ENCODE data around the gene AUTS2. TPM values are rescaled to one million over a fixed set of nuclear protein-coding genes. Genes with fewer than 3 reads are reported as not detected.

The AUTS2 gene
- total RNA-seq, 4 donors from 2014 or later, result 29.8 to 114 (median 59.4) TPM

- H3K27ac ChIP-seq, result no peak overlapping the region
- in situ Hi-C loops (cut with MboI; ENCODE audit: low pct_ligation_motif_present in 1 of 4, low pct_unique_long_range_greater_than_20kb in 1 of 4, low sequenced_read_pairs in 3 of 4), result no loop called here
- no peak overlapping the region for H3K4me3 ChIP-seq
- no peak for TF ChIP-seq POLR2AphosphoS5 (IDR thresholded peaks at IDR 0.05)
- TF ChIP-seq POLR2A (IDR thresholded peaks at IDR 0.05), result no peak
- TF ChIP-seq, protein P1, sequence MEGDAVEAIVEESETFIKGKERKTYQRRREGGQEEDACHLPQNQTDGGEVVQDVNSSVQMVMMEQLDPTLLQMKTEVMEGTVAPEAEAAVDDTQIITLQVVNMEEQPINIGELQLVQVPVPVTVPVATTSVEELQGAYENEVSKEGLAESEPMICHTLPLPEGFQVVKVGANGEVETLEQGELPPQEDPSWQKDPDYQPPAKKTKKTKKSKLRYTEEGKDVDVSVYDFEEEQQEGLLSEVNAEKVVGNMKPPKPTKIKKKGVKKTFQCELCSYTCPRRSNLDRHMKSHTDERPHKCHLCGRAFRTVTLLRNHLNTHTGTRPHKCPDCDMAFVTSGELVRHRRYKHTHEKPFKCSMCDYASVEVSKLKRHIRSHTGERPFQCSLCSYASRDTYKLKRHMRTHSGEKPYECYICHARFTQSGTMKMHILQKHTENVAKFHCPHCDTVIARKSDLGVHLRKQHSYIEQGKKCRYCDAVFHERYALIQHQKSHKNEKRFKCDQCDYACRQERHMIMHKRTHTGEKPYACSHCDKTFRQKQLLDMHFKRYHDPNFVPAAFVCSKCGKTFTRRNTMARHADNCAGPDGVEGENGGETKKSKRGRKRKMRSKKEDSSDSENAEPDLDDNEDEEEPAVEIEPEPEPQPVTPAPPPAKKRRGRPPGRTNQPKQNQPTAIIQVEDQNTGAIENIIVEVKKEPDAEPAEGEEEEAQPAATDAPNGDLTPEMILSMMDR (IDR thresholded peaks at IDR 0.05), result no peak
- no peaks in the 10 kb centered on the region for H3K9me3 ChIP-seq
- H3K4me1 ChIP-seq, result peaks cover 0 to 4% (median 0%) of the 10 kb centered on the region in 4 donors
- DNase-seq, result no peak
- H3K36me3 ChIP-seq, result no peaks in the 10 kb centered on the region
- H3K27me3 ChIP-seq, result no peaks in the 10 kb centered on the region
- intact Hi-C loops (cut with DNase I; ENCODE audit: low total_unique reads), result no loop called here
Measured at GRCh38 chr7:70052691-70053090, 454.4 kb downstream of the AUTS2 start.

- H3K27me3 ChIP-seq, result no peaks in the 10 kb centered on the region
- WGBS, 2 donors (ENCODE audit: low coverage in 1 of 2), result 82 to 100% methylated on average over 1 to 2 of the region's 2 CpGs
- no peak overlapping the region for H3K27ac ChIP-seq
- in situ Hi-C loops (cut with MboI; ENCODE audit: low pct_ligation_motif_present in 1 of 4, low pct_unique_long_range_greater_than_20kb in 1 of 4, low sequenced_read_pairs in 3 of 4) (no loop called here), intact Hi-C loops (cut with DNase I; ENCODE audit: low total_unique reads) (no loop called here)
- DNase-seq, result no peak
- no peak for TF ChIP-seq POLR2AphosphoS5 (IDR thresholded peaks at IDR 0.05)
- TF ChIP-seq POLR2A (IDR thresholded peaks at IDR 0.05), result no peak
- no peak for TF ChIP-seq EP300 (IDR thresholded peaks at IDR 0.05; ENCODE audit: low read depth)
- TF ChIP-seq, protein P1 (IDR thresholded peaks at IDR 0.05), result no peak
- peaks cover 0 to 4% (median 0%) of the 10 kb centered on the region in 4 donors for H3K4me1 ChIP-seq
- H3K9me3 ChIP-seq, result no peaks in the 10 kb centered on the region
- H3K36me3 ChIP-seq, result no peaks in the 10 kb centered on the region
- no peak overlapping the region for H3K4me3 ChIP-seq
Measured at GRCh38 chr7:70053421-70053820, 455.1 kb downstream of the AUTS2 start.

DNA sequence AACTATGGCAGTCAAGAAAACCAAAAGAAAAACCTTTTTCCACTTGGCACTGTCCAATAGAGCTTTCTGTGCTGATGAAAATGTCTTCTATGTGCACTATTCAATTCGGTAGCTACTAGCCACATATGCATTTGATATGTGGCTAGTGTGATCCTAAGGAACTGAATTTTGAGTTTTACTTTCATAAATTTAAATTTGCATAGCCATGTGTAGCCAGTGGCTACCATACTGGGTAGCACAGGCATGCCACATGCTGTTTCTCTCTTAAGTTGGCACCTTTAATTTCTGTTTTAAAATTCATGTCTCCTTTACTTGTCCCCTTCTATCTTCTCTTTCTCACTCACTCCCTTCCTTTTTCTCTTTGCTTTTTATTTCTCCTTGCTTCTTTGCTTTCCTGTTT is 455.7 kb downstream of the AUTS2 start:
- Histone ChIP-seq H3K27ac (no peak overlapping the region), H3K36me3 (no peaks in the 10 kb centered on the region), H3K27me3 (no peaks in the 10 kb centered on the region), H3K4me3 (no peak overlapping the region), H3K4me1 (peaks cover 0 to 4% (median 0%) of the 10 kb centered on the region in 4 donors), H3K9me3 (no peaks in the 10 kb centered on the region)
- in situ Hi-C loops (cut with MboI; ENCODE audit: low pct_ligation_motif_present in 1 of 4, low pct_unique_long_range_greater_than_20kb in 1 of 4, low sequenced_read_pairs in 3 of 4) (no loop called here), intact Hi-C loops (cut with DNase I; ENCODE audit: low total_unique reads) (no loop called here)
- WGBS, 2 donors (ENCODE audit: low coverage in 1 of 2), result 77 to 90% methylated on average over 1 of the region's 1 CpG
- no peak for DNase-seq
- TF ChIP-seq POLR2AphosphoS5 (IDR thresholded peaks at IDR 0.05), result no peak
- no peak for TF ChIP-seq EP300 (IDR thresholded peaks at IDR 0.05; ENCODE audit: low read depth)

DNA sequence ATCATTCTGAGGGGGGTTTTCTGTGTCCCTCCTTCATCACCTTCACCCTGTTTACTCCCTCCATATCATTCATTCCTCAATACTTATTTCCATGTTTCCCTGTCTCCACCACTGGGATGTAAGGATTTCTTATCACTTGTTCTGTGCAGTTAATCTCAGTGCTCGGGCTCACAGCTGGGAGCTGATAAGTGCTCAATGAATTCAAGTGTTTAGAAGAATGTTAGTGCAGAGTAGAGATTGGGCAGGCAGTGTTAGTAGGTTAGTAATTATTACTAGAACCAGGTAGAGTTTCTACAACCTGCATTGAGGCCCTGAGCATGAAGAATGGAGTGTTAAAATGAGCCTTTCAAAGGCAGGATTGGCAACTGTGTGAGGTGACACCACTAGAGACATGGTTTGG is 458.1 kb downstream of the AUTS2 start:
- no peak overlapping the region for H3K4me3 ChIP-seq
- no peak for DNase-seq
- peaks cover 0 to 4% (median 0%) of the 10 kb centered on the region in 4 donors for H3K4me1 ChIP-seq
- H3K27ac ChIP-seq, result no peak overlapping the region
- intact Hi-C loops (cut with DNase I; ENCODE audit: low total_unique reads) (no loop called here), in situ Hi-C loops (cut with MboI; ENCODE audit: low pct_ligation_motif_present in 1 of 4, low pct_unique_long_range_greater_than_20kb in 1 of 4, low sequenced_read_pairs in 3 of 4) (no loop called here)
- no peaks in the 10 kb centered on the region for H3K27me3 ChIP-seq
- WGBS, 2 donors (ENCODE audit: low coverage in 1 of 2), result 56 to 57% methylated on average over 1 of the region's 1 CpG
- no peaks in the 10 kb centered on the region for H3K9me3 ChIP-seq
- TF ChIP-seq, protein P1 (IDR thresholded peaks at IDR 0.05), result no peak
- no peaks in the 10 kb centered on the region for H3K36me3 ChIP-seq

- Histone ChIP-seq H3K9me3 (no peaks in the 10 kb centered on the region), H3K27ac (no peak overlapping the region), H3K4me1 (no peaks in the 10 kb centered on the region), H3K4me3 (no peak overlapping the region), H3K27me3 (no peaks in the 10 kb centered on the region), H3K36me3 (no peaks in the 10 kb centered on the region)
- 71 to 82% methylated on average over 6 of the region's 6 CpGs for WGBS, 2 donors (ENCODE audit: low coverage in 1 of 2)
- DNase-seq, result no peak
- no peak for TF ChIP-seq POLR2AphosphoS5 (IDR thresholded peaks at IDR 0.05)
- TF ChIP-seq, protein P1 (IDR thresholded peaks at IDR 0.05), result no peak
- TF ChIP-seq POLR2A (IDR thresholded peaks at IDR 0.05), result no peak
- TF ChIP-seq EP300 (IDR thresholded peaks at IDR 0.05; ENCODE audit: low read depth), result no peak
- intact Hi-C loops (cut with DNase I; ENCODE audit: low total_unique reads) (no loop called here), in situ Hi-C loops (cut with MboI; ENCODE audit: low pct_ligation_motif_present in 1 of 4, low pct_unique_long_range_greater_than_20kb in 1 of 4, low sequenced_read_pairs in 3 of 4) (no loop called here)
Measured at GRCh38 chr7:70060298-70061068, 462.2 kb downstream of the AUTS2 start.
